K562 (cell line): Measurements from ENCODE around the gene NLRP12. TPM values are rescaled to one million over a fixed set of nuclear protein-coding genes. Genes with fewer than 3 reads are reported as not detected.

Source experiments
- ATAC-seq: fragments of 200-7000 bp; cut with Tn5 transposase; 3 replicates; pipeline ENCODE4 v1.9.1; 2020; ENCODE audit warnings: moderate library complexity
- BruUV-seq: library from RNA; stranded (reverse); fragments of 400-500 nt; replicated peaks from 2 replicates; lab custom pipeline; 2021; lab: Mats Ljungman, UMichigan
- CTCF ChIA-PET: fragments of 300-600 bp; formaldehyde crosslinking; extraction: SDS; loops from one replicate; lab custom pipeline; 2021; ENCODE audit warnings: low intra/inter-chr PET ratio; lab: Yijun Ruan, JAX
- POLR2A ChIA-PET: fragments of 300-600, 350-650 bp; sonication (Branson Sonifier 250); formaldehyde crosslinking; extraction: SDS; loops from one replicate; lab custom pipeline; 2021; ENCODE audit warnings: antibody characterized with exemption, inconsistent platforms; lab: Yijun Ruan, JAX
- DNase-seq, 4 experiments: peaks; one replicate each; pipeline versions ENCODE4 v3.0.0 to v3.0.0-alpha.2; 2011 to 2018; ENCODE audit warnings: low spot score in 3 of 4, mixed read lengths in 3 of 4; ENCODE audit errors: extremely low read depth in 1 of 4
- FAIRE-seq: peaks from 2 replicates; lab custom pipeline; 2011; peaks lifted over from hg19 to GRCh38; lab: Jason Lieb, UNC
- H2AFZ ChIP-seq: 2 replicates; pipeline ENCODE4 v1.6.0; 2011; ENCODE audit warnings: low read depth, low read length, control low read depth, inconsistent platforms
- H3K27ac ChIP-seq: fragments of 200-600 bp; 3 replicates; pipeline ENCODE4 v1.8.0; 2011; ENCODE audit warnings: low read depth, mild to moderate bottlenecking, control low read depth, inconsistent platforms, low read length, moderate library complexity, mixed read lengths; ENCODE audit errors: extremely low read depth
- H3K27me3 ChIP-seq, 2 experiments: fragments of 300-600 bp in 1 of 2; 2 replicates in 1 of 2; 3 replicates in 1 of 2; pipeline versions ENCODE4 v1.6.0 to v1.8.0; 2011; ENCODE audit warnings: inconsistent platforms in 2 of 2, low read length in 2 of 2, mild to moderate bottlenecking in 1 of 2, mixed read lengths in 1 of 2, moderate library complexity in 1 of 2; ENCODE audit not compliant: control insufficient read depth in 2 of 2, insufficient read depth in 2 of 2
- H3K36me3 ChIP-seq: fragments of 300-600 bp; 3 replicates; pipeline ENCODE4 v1.8.0; 2011; ENCODE audit warnings: mild to moderate bottlenecking, low read length, inconsistent platforms; ENCODE audit not compliant: control insufficient read depth, insufficient read depth
- H3K4me1 ChIP-seq, 2 experiments: fragments of 200-600 bp in 1 of 2; replicated peaks in 1 of 2; 2 replicates in 1 of 2; 3 replicates in 1 of 2; pipeline versions ENCODE4 v1.5.1 to v1.8.0; 2011; ENCODE audit warnings: inconsistent platforms in 2 of 2, low read length in 2 of 2, mild to moderate bottlenecking in 1 of 2, mixed read lengths in 1 of 2, moderate library complexity in 1 of 2; ENCODE audit not compliant: control insufficient read depth in 2 of 2, insufficient read depth in 2 of 2
- H3K4me2 ChIP-seq: 2 replicates; pipeline ENCODE4 v1.6.1; 2011; ENCODE audit warnings: low read length, control low read depth, inconsistent platforms, mixed read lengths; ENCODE audit not compliant: insufficient read depth
- H3K4me3 ChIP-seq: fragments of 200-600 bp; sonication (generic), shearing (Covaris generic); 2 replicates; pipeline ENCODE4 v1.5.1; 2016; ENCODE audit warnings: control low read depth, inconsistent platforms
- H3K79me2 ChIP-seq: fragments of 200-600 bp; 3 replicates; pipeline ENCODE4 v1.8.0; 2011; ENCODE audit warnings: low read length, inconsistent platforms; ENCODE audit not compliant: control insufficient read depth, insufficient read depth
- H3K9ac ChIP-seq, 2 experiments: 2 replicates each; pipeline versions ENCODE4 v1.6.0 to v1.6.1; 2011; ENCODE audit warnings: low read depth in 2 of 2, low read length in 2 of 2, control low read depth in 1 of 2, inconsistent platforms in 1 of 2, mild to moderate bottlenecking in 1 of 2, mixed read lengths in 1 of 2; ENCODE audit not compliant: insufficient read depth in 1 of 2
- H3K9me1 ChIP-seq: one replicate; pipeline ENCODE4 v1.6.0; 2011; ENCODE audit warnings: inconsistent platforms, mild to moderate bottlenecking, low read length, moderate library complexity; ENCODE audit not compliant: control insufficient read depth, insufficient read depth
- H3K9me3 ChIP-seq: replicated peaks from 2 replicates; pipeline ENCODE4 v1.5.1; 2011; ENCODE audit warnings: low read depth, low read length, inconsistent platforms; ENCODE audit not compliant: control insufficient read depth, insufficient read depth
- H4K20me1 ChIP-seq: replicated peaks from 2 replicates; pipeline ENCODE4 v1.6.1; 2011; ENCODE audit warnings: low read length, inconsistent platforms, mixed read lengths; ENCODE audit not compliant: control insufficient read depth, insufficient read depth
- WGBS: fragments of 100-300 bp; shearing (Covaris generic); methylation state at CpG from one replicate; pipeline ENCODE4 v1.1.6; 2016; ENCODE audit warnings: low coverage, mixed read lengths; ENCODE audit not compliant: insufficient coverage; ENCODE audit errors: missing lambda C conversion rate; 5-methylcytosine and 5-hydroxymethylcytosine counted together
- in situ Hi-C: fragments of 300-500 bp; cut with MboI; formaldehyde crosslinking; loops from 4 replicates; pipeline ENCODE4 v1.15.0; 2018; ENCODE audit warnings: inconsistent platforms, mixed read lengths
- intact Hi-C: fragments of 100-400 bp; cut with micrococcal nuclease; formaldehyde crosslinking; loops from 2 replicates; pipeline ENCODE4 v1.14.2; 2022
- polyA plus RNA-seq, 8 experiments: library from polyadenylated mRNA; depleted of rRNA in 4 of 8; stranded (reverse) in 5 of 8; unstranded in 3 of 8; fragments of >200 nt; fragmentation: Nextera tagmentation in 2 of 8; fragmentation: Illumina TruSeq in 1 of 8; extraction: Ambion mirVana in 2 of 8; extraction: Trizol in 1 of 8; gene quantifications; 2 replicates each; pipeline versions ENCODE4 v1.2.1 to v1.2.3, GENCODE V29; 2011 to 2014; ENCODE audit warnings: inconsistent platforms in 1 of 8, missing spikeins in 1 of 8
- total RNA-seq, 7 experiments: library from RNA; depleted of rRNA in 6 of 7; stranded (reverse); fragments of >200 nt in 6 of 7; fragmentation: Illumina TruSeq in 2 of 7; extraction: Trizol in 2 of 7; gene quantifications; 2 replicates each; pipeline versions ENCODE4 v1.2.1 to v1.2.3, GENCODE V29; 2011 to 2021; ENCODE audit warnings: low replicate concordance in 1 of 7
- TF ChIP-seq, protein P1 (sequence below): sonication (generic); formaldehyde crosslinking; IDR thresholded peaks from 2 replicates; pipeline ENCODE4 v1.8.1; 2023; ENCODE audit warnings: missing genetic modification reagents, mild to moderate bottlenecking, borderline replicate concordance

The NLRP12 gene
- total and polyA plus RNA-seq, 9 of the 15 experiments (the other 6 are each of a cell fraction or from before 2014, with no cell fraction given): not detected

DNA sequence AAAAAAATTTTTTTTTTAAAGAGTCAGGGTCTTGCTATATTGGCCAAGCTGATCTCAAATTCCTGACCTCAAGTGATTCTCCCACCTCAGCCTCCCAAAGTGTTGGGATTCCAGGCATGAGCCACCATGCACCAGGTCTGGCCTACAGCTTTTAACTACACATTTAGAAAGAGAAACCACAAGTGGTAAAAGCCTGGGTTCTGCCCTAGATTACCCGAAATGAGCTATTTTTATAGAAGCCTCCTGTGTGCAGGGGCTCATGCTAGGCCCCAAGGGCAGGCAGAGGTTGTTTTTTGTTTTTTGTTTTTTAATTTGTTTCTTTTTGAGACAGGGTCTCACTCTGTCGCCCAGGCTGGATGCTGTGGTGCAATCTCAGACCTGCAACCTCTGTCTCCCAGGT, 29.6 kb upstream of the NLRP12 start:
- H3K27ac ChIP-seq: no peak overlapping the region
- TF ChIP-seq, protein P1, sequence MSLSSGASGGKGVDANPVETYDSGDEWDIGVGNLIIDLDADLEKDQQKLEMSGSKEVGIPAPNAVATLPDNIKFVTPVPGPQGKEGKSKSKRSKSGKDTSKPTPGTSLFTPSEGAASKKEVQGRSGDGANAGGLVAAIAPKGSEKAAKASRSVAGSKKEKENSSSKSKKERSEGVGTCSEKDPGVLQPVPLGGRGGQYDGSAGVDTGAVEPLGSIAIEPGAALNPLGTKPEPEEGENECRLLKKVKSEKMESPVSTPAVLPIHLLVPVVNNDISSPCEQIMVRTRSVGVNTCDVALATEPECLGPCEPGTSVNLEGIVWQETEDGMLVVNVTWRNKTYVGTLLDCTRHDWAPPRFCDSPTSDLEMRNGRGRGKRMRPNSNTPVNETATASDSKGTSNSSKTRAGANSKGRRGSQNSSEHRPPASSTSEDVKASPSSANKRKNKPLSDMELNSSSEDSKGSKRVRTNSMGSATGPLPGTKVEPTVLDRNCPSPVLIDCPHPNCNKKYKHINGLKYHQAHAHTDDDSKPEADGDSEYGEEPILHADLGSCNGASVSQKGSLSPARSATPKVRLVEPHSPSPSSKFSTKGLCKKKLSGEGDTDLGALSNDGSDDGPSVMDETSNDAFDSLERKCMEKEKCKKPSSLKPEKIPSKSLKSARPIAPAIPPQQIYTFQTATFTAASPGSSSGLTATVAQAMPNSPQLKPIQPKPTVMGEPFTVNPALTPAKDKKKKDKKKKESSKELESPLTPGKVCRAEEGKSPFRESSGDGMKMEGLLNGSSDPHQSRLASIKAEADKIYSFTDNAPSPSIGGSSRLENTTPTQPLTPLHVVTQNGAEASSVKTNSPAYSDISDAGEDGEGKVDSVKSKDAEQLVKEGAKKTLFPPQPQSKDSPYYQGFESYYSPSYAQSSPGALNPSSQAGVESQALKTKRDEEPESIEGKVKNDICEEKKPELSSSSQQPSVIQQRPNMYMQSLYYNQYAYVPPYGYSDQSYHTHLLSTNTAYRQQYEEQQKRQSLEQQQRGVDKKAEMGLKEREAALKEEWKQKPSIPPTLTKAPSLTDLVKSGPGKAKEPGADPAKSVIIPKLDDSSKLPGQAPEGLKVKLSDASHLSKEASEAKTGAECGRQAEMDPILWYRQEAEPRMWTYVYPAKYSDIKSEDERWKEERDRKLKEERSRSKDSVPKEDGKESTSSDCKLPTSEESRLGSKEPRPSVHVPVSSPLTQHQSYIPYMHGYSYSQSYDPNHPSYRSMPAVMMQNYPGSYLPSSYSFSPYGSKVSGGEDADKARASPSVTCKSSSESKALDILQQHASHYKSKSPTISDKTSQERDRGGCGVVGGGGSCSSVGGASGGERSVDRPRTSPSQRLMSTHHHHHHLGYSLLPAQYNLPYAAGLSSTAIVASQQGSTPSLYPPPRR (CRISPR knock-in tag): no peak
- TF ChIP-seq, all 486 proteins: peak for 0
- no peaks in the 10 kb centered on the region for H3K9me3 ChIP-seq
- H3K4me1 ChIP-seq: no peaks in the 10 kb centered on the region
- DNase-seq (no peak), FAIRE-seq (no peak), ATAC-seq (no peak)
- H3K4me3 ChIP-seq: no peak overlapping the region
- POLR2A ChIA-PET: no interaction called here
- no peaks in the 10 kb centered on the region for H3K79me2 ChIP-seq
- CTCF ChIA-PET: no interaction called here
- H4K20me1 ChIP-seq: no peaks in the 10 kb centered on the region
- H3K27me3 ChIP-seq: peaks cover 5 to 13% of the 10 kb centered on the region in 2 experiments; a peak in 4 of 5 replicates
- in situ Hi-C loops (no loop called here), intact Hi-C loops (loop anchor here (10.0 kb wide), 1 partner anchor 61 kb away; no protein-coding TSS in a partner anchor)
- H3K9ac ChIP-seq: no peak overlapping the region
- no peaks in the 10 kb centered on the region for H3K36me3 ChIP-seq
- H3K9me1 ChIP-seq: no peaks in the 10 kb centered on the region
- H2AFZ ChIP-seq: no peak overlapping the region
- BruUV-seq: no TSS peak
- 12% methylated on average over 2 of the region's 2 CpGs for WGBS
- no peak overlapping the region for H3K4me2 ChIP-seq
